HCT116 (cell line): Measurements from ENCODE around the gene VMO1.

Experiments used
- EGR1 ChIP-seq: IDR thresholded peaks from 2 replicates; pipeline ENCODE4 v1.6.1; 2012; ENCODE audit warnings: low read depth
- EZH2phosphoT487 ChIP-seq: fragments of 200-600 bp; IDR thresholded peaks from 2 replicates; pipeline ENCODE4 v1.6.1; 2018; ENCODE audit warnings: antibody characterized with exemption, borderline replicate concordance
- TF ChIP-seq, protein P1 (sequence below), 3 experiments: fragments of 200-600 bp in 1 of 3; sonication (generic) in 1 of 3; IDR thresholded peaks in 2 of 3; conservative IDR thresholded peaks in 1 of 3; 2 replicates each; pipeline ENCODE4 v1.5.1; 2012 to 2017; ENCODE audit warnings: low read depth in 2 of 3, low read length in 2 of 3, antibody characterized with exemption in 1 of 3, borderline replicate concordance in 1 of 3, control low read depth in 1 of 3, mild to moderate bottlenecking in 1 of 3, mixed read lengths in 1 of 3, mixed run types in 1 of 3, moderate library complexity in 1 of 3; ENCODE audit not compliant: insufficient read depth in 1 of 3

- TF ChIP-seq, protein P1, sequence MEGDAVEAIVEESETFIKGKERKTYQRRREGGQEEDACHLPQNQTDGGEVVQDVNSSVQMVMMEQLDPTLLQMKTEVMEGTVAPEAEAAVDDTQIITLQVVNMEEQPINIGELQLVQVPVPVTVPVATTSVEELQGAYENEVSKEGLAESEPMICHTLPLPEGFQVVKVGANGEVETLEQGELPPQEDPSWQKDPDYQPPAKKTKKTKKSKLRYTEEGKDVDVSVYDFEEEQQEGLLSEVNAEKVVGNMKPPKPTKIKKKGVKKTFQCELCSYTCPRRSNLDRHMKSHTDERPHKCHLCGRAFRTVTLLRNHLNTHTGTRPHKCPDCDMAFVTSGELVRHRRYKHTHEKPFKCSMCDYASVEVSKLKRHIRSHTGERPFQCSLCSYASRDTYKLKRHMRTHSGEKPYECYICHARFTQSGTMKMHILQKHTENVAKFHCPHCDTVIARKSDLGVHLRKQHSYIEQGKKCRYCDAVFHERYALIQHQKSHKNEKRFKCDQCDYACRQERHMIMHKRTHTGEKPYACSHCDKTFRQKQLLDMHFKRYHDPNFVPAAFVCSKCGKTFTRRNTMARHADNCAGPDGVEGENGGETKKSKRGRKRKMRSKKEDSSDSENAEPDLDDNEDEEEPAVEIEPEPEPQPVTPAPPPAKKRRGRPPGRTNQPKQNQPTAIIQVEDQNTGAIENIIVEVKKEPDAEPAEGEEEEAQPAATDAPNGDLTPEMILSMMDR (IDR thresholded peaks at IDR 0.05 in 2 of 3, conservative IDR thresholded peaks at IDR 0.05 in 1 of 3; ENCODE audit: borderline replicate concordance in 1 of 3, insufficient read depth in 1 of 3, low read depth in 2 of 3, low read length in 2 of 3), result no peak
- TF ChIP-seq EZH2phosphoT487 (no peak), EGR1 (no peak)
Observed at GRCh38 chr17:4747847-4748246, 38.3 kb downstream of the VMO1 start.
